HCT116 (cell line): ENCODE results near the gene APOL3. TPM values are rescaled to one million over a fixed set of nuclear protein-coding genes. Genes with fewer than 3 reads are reported as not detected.

Experiments used
- ATAC-seq: fragments of 200-7000 bp; cut with Tn5 transposase; 2 replicates; pipeline ENCODE4 v1.9.1; 2020; ENCODE audit warnings: mild to moderate bottlenecking, moderate library complexity
- BruUV-seq: library from RNA; stranded (reverse); fragments of 400-500 nt; replicated peaks from 2 replicates; lab custom pipeline; 2021; lab: Mats Ljungman, UMichigan
- CTCF ChIA-PET: fragments of 300-600 bp; sonication (Branson Sonifier 250); formaldehyde crosslinking; loops from one replicate; lab custom pipeline; 2021; ENCODE audit warnings: antibody characterized with exemption; lab: Charles Lee
- POLR2A ChIA-PET: fragments of 300-600, 350-600 bp; sonication (Branson Sonifier 250); formaldehyde crosslinking; loops from one replicate; lab custom pipeline; 2021; ENCODE audit warnings: antibody characterized with exemption; lab: Charles Lee
- RAD21 ChIA-PET, 2 experiments: fragments of 300-600 bp; sonication (Branson Sonifier 250); formaldehyde crosslinking; loops; one replicate each; lab custom pipeline; 2023; ENCODE audit warnings: low total read pairs in 2 of 2; ENCODE audit not compliant: uncharacterized antibody in 2 of 2, unreplicated experiment in 2 of 2, low non-redundant PET in 1 of 2; lab: Charles Lee
- DNase-seq: peaks from one replicate; pipeline ENCODE4 v3.0.0-alpha.2; 2010; ENCODE audit warnings: low read depth, low spot score
- H2AFZ ChIP-seq: fragments of 200-600 bp; shearing (Covaris generic), sonication (generic); 2 replicates; pipeline ENCODE4 v1.6.1; 2017; ENCODE audit warnings: low read depth, mixed run types, mixed read lengths, antibody characterized with exemption, low read length; ENCODE audit not compliant: poor library complexity, severe bottlenecking
- H3K27ac ChIP-seq: 2 replicates; pipeline ENCODE4 v1.5.1; 2012; ENCODE audit warnings: low read depth, low read length
- H3K27me3 ChIP-seq: fragments of 200-600 bp; sonication (generic); 2 replicates; pipeline ENCODE4 v1.6.1; 2016; ENCODE audit warnings: mixed run types, low read length, mixed read lengths; ENCODE audit not compliant: insufficient read depth
- H3K36me3 ChIP-seq, 2 experiments: fragments of 200-500 bp in 1 of 2; fragments of 200-600 bp in 1 of 2; sonication (Bioruptor generic) in 1 of 2; sonication (generic) in 1 of 2; 2 replicates each; pipeline versions ENCODE4 v1.5.1 to v1.6.1; 2014 to 2016; ENCODE audit warnings: low read length in 2 of 2, inconsistent platforms in 1 of 2, mixed read lengths in 1 of 2, mixed run types in 1 of 2; ENCODE audit not compliant: insufficient read depth in 2 of 2, control insufficient read depth in 1 of 2
- H3K4me1 ChIP-seq, 2 experiments: fragments of 200-600 bp in 1 of 2; sonication (generic) in 1 of 2; 2 replicates each; pipeline versions ENCODE4 v1.5.1 to v1.6.1; 2012 to 2017; ENCODE audit warnings: low read length in 2 of 2, inconsistent platforms in 1 of 2, mild to moderate bottlenecking in 1 of 2, mixed read lengths in 1 of 2, mixed run types in 1 of 2, moderate library complexity in 1 of 2; ENCODE audit not compliant: insufficient read depth in 2 of 2, control insufficient read depth in 1 of 2
- H3K4me2 ChIP-seq: fragments of 200-600 bp; sonication (generic); 2 replicates; pipeline ENCODE4 v1.6.1; 2017; ENCODE audit warnings: mixed run types, low read length, mixed read lengths
- H3K4me3 ChIP-seq, 2 experiments: fragments of 200-600 bp in 1 of 2; sonication (generic) in 1 of 2; replicated peaks in 1 of 2; 2 replicates each; pipeline ENCODE4 v1.5.1; 2011 to 2016; ENCODE audit warnings: low read length in 2 of 2, control low read depth in 1 of 2, low read depth in 1 of 2, mild to moderate bottlenecking in 1 of 2, mixed read lengths in 1 of 2, mixed run types in 1 of 2
- H3K79me2 ChIP-seq: fragments of 200-600 bp; sonication (generic); 2 replicates; pipeline ENCODE4 v1.6.1; 2017; ENCODE audit warnings: mild to moderate bottlenecking, mixed run types, low read length, moderate library complexity, mixed read lengths; ENCODE audit not compliant: insufficient read depth
- H3K9ac ChIP-seq: fragments of 200-600 bp; sonication (generic); 2 replicates; pipeline ENCODE4 v1.6.1; 2016; ENCODE audit warnings: low read length, mixed read lengths
- H3K9me2 ChIP-seq: fragments of 200-600 bp; sonication (generic), shearing (Covaris generic); 2 replicates; pipeline ENCODE4 v1.6.1; 2017; ENCODE audit warnings: mixed run types, mild to moderate bottlenecking, moderate library complexity; ENCODE audit not compliant: insufficient read depth
- H3K9me3 ChIP-seq, 2 experiments: fragments of 200-500 bp in 1 of 2; fragments of 200-600 bp in 1 of 2; sonication (Bioruptor generic) in 1 of 2; sonication (generic) in 1 of 2; 2 replicates each; pipeline ENCODE4 v1.6.1; 2014 to 2017; ENCODE audit warnings: low read length in 2 of 2, mixed read lengths in 2 of 2, inconsistent platforms in 1 of 2, low read depth in 1 of 2, mild to moderate bottlenecking in 1 of 2, mixed run types in 1 of 2, moderate library complexity in 1 of 2; ENCODE audit not compliant: control insufficient read depth in 1 of 2, insufficient read depth in 1 of 2
- H4K20me1 ChIP-seq: fragments of 200-600 bp; sonication (generic), shearing (Covaris generic); 2 replicates; pipeline ENCODE4 v1.6.1; 2017; ENCODE audit warnings: mixed run types, mild to moderate bottlenecking, moderate library complexity; ENCODE audit not compliant: insufficient read depth
- ELF1 ChIP-seq: IDR thresholded peaks from 2 replicates; pipeline ENCODE4 v1.6.1; 2012; ENCODE audit warnings: low read depth, borderline replicate concordance
- EZH2 ChIP-seq: fragments of 200-600 bp; sonication (generic); IDR thresholded peaks from 2 replicates; pipeline ENCODE4 v1.6.1; 2017; ENCODE audit warnings: antibody characterized with exemption, mixed run types
- EZH2phosphoT487 ChIP-seq: fragments of 200-600 bp; IDR thresholded peaks from 2 replicates; pipeline ENCODE4 v1.6.1; 2018; ENCODE audit warnings: antibody characterized with exemption, borderline replicate concordance
- FOSL1 ChIP-seq: IDR thresholded peaks from 2 replicates; pipeline ENCODE4 v1.6.1; 2012; ENCODE audit warnings: low read depth
- JUND ChIP-seq: IDR thresholded peaks from 2 replicates; pipeline ENCODE4 v1.6.1; 2012
- POLR2A ChIP-seq: IDR thresholded peaks from 2 replicates; pipeline ENCODE4 v1.7.0; 2011; ENCODE audit warnings: borderline replicate concordance; ENCODE audit not compliant: insufficient read depth, insufficient read length; ENCODE audit errors: extremely low read depth
- RAD21 ChIP-seq: IDR thresholded peaks from 2 replicates; pipeline ENCODE4 v1.6.1; 2012; ENCODE audit warnings: low read depth, mild to moderate bottlenecking
- SP1 ChIP-seq: IDR thresholded peaks from 2 replicates; pipeline ENCODE4 v1.6.1; 2012; ENCODE audit warnings: low read depth
- YY1 ChIP-seq: IDR thresholded peaks from 2 replicates; pipeline ENCODE4 v1.6.1; 2011; ENCODE audit warnings: low read length, low read depth, moderate library complexity, mild to moderate bottlenecking; ENCODE audit not compliant: insufficient replicate concordance; ENCODE audit errors: extremely low read depth
- intact Hi-C: fragments of 100-400 bp; cut with micrococcal nuclease; formaldehyde crosslinking; loops from 2 replicates; pipeline ENCODE4 v1.10.0; 2022
- total RNA-seq: library from RNA; stranded (reverse); gene quantifications from one replicate; pipeline ENCODE4 v1.2.1, GENCODE V29; 2021; ENCODE audit not compliant: unreplicated experiment
- TF ChIP-seq, protein P1 (sequence below): IDR thresholded peaks from 2 replicates; pipeline ENCODE4 v1.6.1; 2011; ENCODE audit warnings: mild to moderate bottlenecking, low read length, moderate library complexity; ENCODE audit not compliant: insufficient replicate concordance; ENCODE audit errors: extremely low read depth
- TF ChIP-seq, protein P2 (sequence below): IDR thresholded peaks from 2 replicates; pipeline ENCODE4 v1.6.1; 2012; ENCODE audit warnings: low read depth

Gene APOL3
- total RNA-seq, 1 experiment from 2014 or later = 0.49 TPM

DNA sequence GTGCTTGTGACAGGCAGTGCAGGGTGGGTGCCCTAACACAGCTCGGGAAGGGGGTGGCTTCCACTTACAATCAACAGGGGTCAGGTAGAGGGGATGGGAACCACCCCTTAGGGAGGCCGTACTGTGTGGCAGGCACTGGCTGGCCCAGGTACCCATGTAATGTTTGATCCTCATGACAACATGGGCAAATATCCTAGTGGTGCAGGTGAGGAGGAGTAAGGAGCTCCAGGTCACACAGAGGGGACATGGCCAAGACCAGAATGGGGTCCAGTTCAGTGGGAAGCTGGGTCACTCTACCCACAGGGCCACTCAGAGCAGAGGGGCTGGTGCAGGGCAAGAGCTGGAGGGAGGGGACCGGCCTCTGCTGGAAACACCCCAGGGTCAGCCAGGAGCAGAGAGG lies 38.0 kb upstream of the APOL3 start:
- Histone ChIP-seq H3K27ac (no peak overlapping the region), H4K20me1 (no peaks in the 10 kb centered on the region), H2AFZ (no peak overlapping the region), H3K9ac (no peak overlapping the region), H3K4me1 (no peaks in the 10 kb centered on the region), H3K9me3 (no peaks in the 10 kb centered on the region), H3K4me2 (no peak overlapping the region), H3K36me3 (no peaks in the 10 kb centered on the region), H3K79me2 (no peaks in the 10 kb centered on the region), H3K4me3 (no peak overlapping the region), H3K27me3 (no peaks in the 10 kb centered on the region), H3K9me2 (no peaks in the 10 kb centered on the region)
- ChIA-PET POLR2A (no interaction called here), CTCF (no interaction called here), RAD21 (no interaction called here)
- no TSS peak for BruUV-seq
- DNase-seq = no peak
- ATAC-seq = no peak
- intact Hi-C loops = loop anchor here (5.0 kb wide), 2 partner anchors 39 to 79 kb away; partner anchors contain the start of gene APOL2
- TF ChIP-seq POLR2A (no peak), EZH2phosphoT487 (no peak), EZH2 (no peak), YY1 (no peak), ELF1 (no peak), RAD21 (no peak), SP1 (no peak), JUND (no peak), FOSL1 (no peak)
- TF ChIP-seq, protein P1, sequence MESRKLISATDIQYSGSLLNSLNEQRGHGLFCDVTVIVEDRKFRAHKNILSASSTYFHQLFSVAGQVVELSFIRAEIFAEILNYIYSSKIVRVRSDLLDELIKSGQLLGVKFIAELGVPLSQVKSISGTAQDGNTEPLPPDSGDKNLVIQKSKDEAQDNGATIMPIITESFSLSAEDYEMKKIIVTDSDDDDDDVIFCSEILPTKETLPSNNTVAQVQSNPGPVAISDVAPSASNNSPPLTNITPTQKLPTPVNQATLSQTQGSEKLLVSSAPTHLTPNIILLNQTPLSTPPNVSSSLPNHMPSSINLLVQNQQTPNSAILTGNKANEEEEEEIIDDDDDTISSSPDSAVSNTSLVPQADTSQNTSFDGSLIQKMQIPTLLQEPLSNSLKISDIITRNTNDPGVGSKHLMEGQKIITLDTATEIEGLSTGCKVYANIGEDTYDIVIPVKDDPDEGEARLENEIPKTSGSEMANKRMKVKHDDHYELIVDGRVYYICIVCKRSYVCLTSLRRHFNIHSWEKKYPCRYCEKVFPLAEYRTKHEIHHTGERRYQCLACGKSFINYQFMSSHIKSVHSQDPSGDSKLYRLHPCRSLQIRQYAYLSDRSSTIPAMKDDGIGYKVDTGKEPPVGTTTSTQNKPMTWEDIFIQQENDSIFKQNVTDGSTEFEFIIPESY = no peak
- TF ChIP-seq, protein P2, sequence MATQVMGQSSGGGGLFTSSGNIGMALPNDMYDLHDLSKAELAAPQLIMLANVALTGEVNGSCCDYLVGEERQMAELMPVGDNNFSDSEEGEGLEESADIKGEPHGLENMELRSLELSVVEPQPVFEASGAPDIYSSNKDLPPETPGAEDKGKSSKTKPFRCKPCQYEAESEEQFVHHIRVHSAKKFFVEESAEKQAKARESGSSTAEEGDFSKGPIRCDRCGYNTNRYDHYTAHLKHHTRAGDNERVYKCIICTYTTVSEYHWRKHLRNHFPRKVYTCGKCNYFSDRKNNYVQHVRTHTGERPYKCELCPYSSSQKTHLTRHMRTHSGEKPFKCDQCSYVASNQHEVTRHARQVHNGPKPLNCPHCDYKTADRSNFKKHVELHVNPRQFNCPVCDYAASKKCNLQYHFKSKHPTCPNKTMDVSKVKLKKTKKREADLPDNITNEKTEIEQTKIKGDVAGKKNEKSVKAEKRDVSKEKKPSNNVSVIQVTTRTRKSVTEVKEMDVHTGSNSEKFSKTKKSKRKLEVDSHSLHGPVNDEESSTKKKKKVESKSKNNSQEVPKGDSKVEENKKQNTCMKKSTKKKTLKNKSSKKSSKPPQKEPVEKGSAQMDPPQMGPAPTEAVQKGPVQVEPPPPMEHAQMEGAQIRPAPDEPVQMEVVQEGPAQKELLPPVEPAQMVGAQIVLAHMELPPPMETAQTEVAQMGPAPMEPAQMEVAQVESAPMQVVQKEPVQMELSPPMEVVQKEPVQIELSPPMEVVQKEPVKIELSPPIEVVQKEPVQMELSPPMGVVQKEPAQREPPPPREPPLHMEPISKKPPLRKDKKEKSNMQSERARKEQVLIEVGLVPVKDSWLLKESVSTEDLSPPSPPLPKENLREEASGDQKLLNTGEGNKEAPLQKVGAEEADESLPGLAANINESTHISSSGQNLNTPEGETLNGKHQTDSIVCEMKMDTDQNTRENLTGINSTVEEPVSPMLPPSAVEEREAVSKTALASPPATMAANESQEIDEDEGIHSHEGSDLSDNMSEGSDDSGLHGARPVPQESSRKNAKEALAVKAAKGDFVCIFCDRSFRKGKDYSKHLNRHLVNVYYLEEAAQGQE = no peak
